ES-I3 (cell line): ENCODE results near the gene BRD1.

Source experiments
- H3K36me3 ChIP-seq: 2 replicates; pipeline ENCODE4 v1.6.1; 2013; ENCODE audit warnings: mild to moderate bottlenecking, low read length, control low read depth, moderate library complexity; ENCODE audit not compliant: insufficient read depth
- H3K4me1 ChIP-seq: 2 replicates; pipeline ENCODE4 v1.6.1; 2013; ENCODE audit warnings: mild to moderate bottlenecking, control low read depth, low read length; ENCODE audit not compliant: insufficient read depth
- H3K9ac ChIP-seq: 2 replicates; pipeline ENCODE4 v1.6.1; 2013; ENCODE audit warnings: low read depth, mild to moderate bottlenecking, low read length, moderate library complexity
- H3K9me3 ChIP-seq: 2 replicates; pipeline ENCODE4 v1.6.1; 2013; ENCODE audit warnings: mild to moderate bottlenecking, low read length, moderate library complexity; ENCODE audit not compliant: control insufficient read depth, insufficient read depth

BRD1 gene

GRCh38 chr22:49734390-49734789, 93.3 kb downstream of the BRD1 start:
- no peaks in the 10 kb centered on the region for H3K9me3 ChIP-seq
- H3K9ac ChIP-seq = no peak overlapping the region
- no peaks in the 10 kb centered on the region for H3K36me3 ChIP-seq
- H3K4me1 ChIP-seq = no peaks in the 10 kb centered on the region

GRCh38 chr22:49733631-49734030, 94.0 kb downstream of the BRD1 start:
- H3K9me3 ChIP-seq = no peaks in the 10 kb centered on the region
- H3K36me3 ChIP-seq = no peaks in the 10 kb centered on the region
- no peak overlapping the region for H3K9ac ChIP-seq
- no peaks in the 10 kb centered on the region for H3K4me1 ChIP-seq

- Histone ChIP-seq H3K4me1 (no peaks in the 10 kb centered on the region), H3K9me3 (no peaks in the 10 kb centered on the region), H3K36me3 (no peaks in the 10 kb centered on the region)
These were observed 97.0 kb downstream of the BRD1 start for GRCh38 chr22:49730656-49731055.

GRCh38 chr22:49728570-49729271, 99.0 kb downstream of the BRD1 start:
- Histone ChIP-seq H3K9ac (no peak overlapping the region), H3K4me1 (no peaks in the 10 kb centered on the region), H3K36me3 (no peaks in the 10 kb centered on the region), H3K9me3 (no peaks in the 10 kb centered on the region)

More at GRCh38 chr22:49730656-49731055, 97.0 kb downstream of the BRD1 start:
- H3K9ac ChIP-seq = no peak overlapping the region

- H3K36me3 ChIP-seq = no peaks in the 10 kb centered on the region
- H3K9me3 ChIP-seq = no peaks in the 10 kb centered on the region
- no peak overlapping the region for H3K9ac ChIP-seq
- no peaks in the 10 kb centered on the region for H3K4me1 ChIP-seq
These were observed 99.6 kb downstream of the BRD1 start for GRCh38 chr22:49727881-49728569.

- H3K36me3 ChIP-seq = no peaks in the 10 kb centered on the region
- H3K9ac ChIP-seq = no peak overlapping the region
- no peaks in the 10 kb centered on the region for H3K4me1 ChIP-seq
- no peaks in the 10 kb centered on the region for H3K9me3 ChIP-seq
These were observed 100.3 kb downstream of the BRD1 start for GRCh38 chr22:49727191-49727880.

- H3K4me1 ChIP-seq = no peaks in the 10 kb centered on the region
- no peaks in the 10 kb centered on the region for H3K9me3 ChIP-seq
- no peaks in the 10 kb centered on the region for H3K36me3 ChIP-seq
- no peak overlapping the region for H3K9ac ChIP-seq
These were observed 101.0 kb downstream of the BRD1 start for GRCh38 chr22:49726701-49727101.

GRCh38 chr22:49726022-49726681, 101.5 kb downstream of the BRD1 start:
- no peaks in the 10 kb centered on the region for H3K36me3 ChIP-seq
- H3K9me3 ChIP-seq = no peaks in the 10 kb centered on the region
- H3K9ac ChIP-seq = no peak overlapping the region
- no peaks in the 10 kb centered on the region for H3K4me1 ChIP-seq

GRCh38 chr22:49725516-49725915, 102.2 kb downstream of the BRD1 start:
- Histone ChIP-seq H3K36me3 (no peaks in the 10 kb centered on the region), H3K9ac (no peak overlapping the region), H3K9me3 (no peaks in the 10 kb centered on the region), H3K4me1 (no peaks in the 10 kb centered on the region)

GRCh38 chr22:49724893-49725489, 102.7 kb downstream of the BRD1 start:
- H3K9ac ChIP-seq = peak overlapping the region; percentile 23; the same call in 1 of the 2 replicates
- H3K4me1 ChIP-seq = no peaks in the 10 kb centered on the region
- H3K9me3 ChIP-seq = no peaks in the 10 kb centered on the region
- H3K36me3 ChIP-seq = no peaks in the 10 kb centered on the region

- Histone ChIP-seq H3K4me1 (no peaks in the 10 kb centered on the region), H3K9ac (peak overlapping the region; percentile 23; the same call in 1 of the 2 replicates)
These were observed 103.4 kb downstream of the BRD1 start for GRCh38 chr22:49724030-49724892.

GRCh38 chr22:49723478-49724029, 104.1 kb downstream of the BRD1 start:
- no peaks in the 10 kb centered on the region for H3K9me3 ChIP-seq
- H3K9ac ChIP-seq = peak overlapping the region; percentile 23; the same call in 1 of the 2 replicates
- H3K36me3 ChIP-seq = no peaks in the 10 kb centered on the region
- H3K4me1 ChIP-seq = no peaks in the 10 kb centered on the region

More at GRCh38 chr22:49724030-49724892, 103.4 kb downstream of the BRD1 start:
- Histone ChIP-seq H3K9me3 (no peaks in the 10 kb centered on the region), H3K36me3 (no peaks in the 10 kb centered on the region)
